HL-60 (cell line): Measurements from ENCODE around the gene ARMH4.

Experiments used
- DNase-seq, 2 experiments: peaks; one replicate each; pipeline ENCODE4 v3.0.0-alpha.2; 2010 to 2020; ENCODE audit warnings: low read depth in 1 of 2, low spot score in 1 of 2
- H3K27ac ChIP-seq: fragments of 250-450 bp; sonication (Bioruptor Pico); replicated peaks from 2 replicates; pipeline ENCODE4 v1.5.1; 2020; ENCODE audit warnings: mild to moderate bottlenecking, moderate library complexity
- H3K27me3 ChIP-seq: fragments of 250-450 bp; sonication (Bioruptor Pico); 2 replicates; pipeline ENCODE4 v1.5.1; 2021; ENCODE audit warnings: mild to moderate bottlenecking, moderate library complexity; ENCODE audit not compliant: insufficient read depth, poor library complexity, severe bottlenecking
- H3K4me3 ChIP-seq: replicated peaks from 2 replicates; pipeline ENCODE4 v1.5.1; 2011; ENCODE audit warnings: mild to moderate bottlenecking, control low read depth, low read length; ENCODE audit not compliant: insufficient read depth
- GABPA ChIP-seq: IDR thresholded peaks from 2 replicates; pipeline ENCODE4 v1.6.1; 2012; ENCODE audit warnings: low read depth
- POLR2AphosphoS5 ChIP-seq: IDR thresholded peaks from 2 replicates; pipeline ENCODE4 v1.6.1; 2012; ENCODE audit warnings: low read depth
- SPI1 ChIP-seq: IDR thresholded peaks from 2 replicates; pipeline ENCODE4 v1.6.1; 2012; ENCODE audit warnings: low read depth, mild to moderate bottlenecking, borderline replicate concordance
- TF ChIP-seq, protein P1 (sequence below): IDR thresholded peaks from 2 replicates; pipeline ENCODE4 v1.6.1; 2012; ENCODE audit warnings: low read depth; ENCODE audit not compliant: insufficient replicate concordance
- TF ChIP-seq, protein P2 (sequence below): IDR thresholded peaks from one replicate; pipeline ENCODE4 v1.5.1; 2011; ENCODE audit warnings: low read length, control low read depth, inconsistent platforms; ENCODE audit not compliant: insufficient read depth

ARMH4 gene

DNA sequence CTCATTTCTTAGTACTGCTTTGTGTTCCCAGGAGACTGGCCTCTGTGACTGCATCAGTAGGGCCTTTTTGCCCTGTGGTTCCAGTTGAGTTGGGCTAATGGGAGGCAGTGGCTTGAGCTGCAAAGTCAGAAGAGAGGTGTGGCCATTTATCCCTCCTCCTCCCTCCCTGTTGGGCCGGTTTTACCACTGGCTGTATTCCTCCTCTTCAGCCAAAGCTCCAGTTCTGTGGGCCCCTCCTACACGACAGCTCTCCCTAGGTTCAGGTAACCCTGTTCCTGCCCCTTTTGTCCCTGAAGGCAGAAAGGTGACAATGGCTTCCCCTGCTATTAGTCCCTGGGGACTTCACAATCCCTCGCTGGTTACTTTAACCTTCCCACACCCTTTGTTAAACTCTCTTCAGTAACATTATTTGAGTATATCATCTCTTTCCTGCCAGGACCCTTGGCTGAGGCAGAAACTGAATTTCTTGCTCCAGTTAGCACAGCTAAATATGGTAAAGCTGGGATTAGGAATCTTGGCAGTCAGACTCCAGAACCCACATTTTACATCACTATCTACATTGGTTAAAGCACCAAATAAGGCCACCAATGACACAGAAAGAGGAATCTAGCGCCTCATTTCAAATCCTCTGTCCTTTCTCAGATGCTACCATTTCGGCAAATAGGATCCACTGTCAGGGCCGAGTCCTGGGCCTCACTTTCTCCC, 164.3 kb downstream of the ARMH4 start:
- TF ChIP-seq GABPA (no peak), SPI1 (no peak), POLR2AphosphoS5 (no peak)
- TF ChIP-seq, protein P1, sequence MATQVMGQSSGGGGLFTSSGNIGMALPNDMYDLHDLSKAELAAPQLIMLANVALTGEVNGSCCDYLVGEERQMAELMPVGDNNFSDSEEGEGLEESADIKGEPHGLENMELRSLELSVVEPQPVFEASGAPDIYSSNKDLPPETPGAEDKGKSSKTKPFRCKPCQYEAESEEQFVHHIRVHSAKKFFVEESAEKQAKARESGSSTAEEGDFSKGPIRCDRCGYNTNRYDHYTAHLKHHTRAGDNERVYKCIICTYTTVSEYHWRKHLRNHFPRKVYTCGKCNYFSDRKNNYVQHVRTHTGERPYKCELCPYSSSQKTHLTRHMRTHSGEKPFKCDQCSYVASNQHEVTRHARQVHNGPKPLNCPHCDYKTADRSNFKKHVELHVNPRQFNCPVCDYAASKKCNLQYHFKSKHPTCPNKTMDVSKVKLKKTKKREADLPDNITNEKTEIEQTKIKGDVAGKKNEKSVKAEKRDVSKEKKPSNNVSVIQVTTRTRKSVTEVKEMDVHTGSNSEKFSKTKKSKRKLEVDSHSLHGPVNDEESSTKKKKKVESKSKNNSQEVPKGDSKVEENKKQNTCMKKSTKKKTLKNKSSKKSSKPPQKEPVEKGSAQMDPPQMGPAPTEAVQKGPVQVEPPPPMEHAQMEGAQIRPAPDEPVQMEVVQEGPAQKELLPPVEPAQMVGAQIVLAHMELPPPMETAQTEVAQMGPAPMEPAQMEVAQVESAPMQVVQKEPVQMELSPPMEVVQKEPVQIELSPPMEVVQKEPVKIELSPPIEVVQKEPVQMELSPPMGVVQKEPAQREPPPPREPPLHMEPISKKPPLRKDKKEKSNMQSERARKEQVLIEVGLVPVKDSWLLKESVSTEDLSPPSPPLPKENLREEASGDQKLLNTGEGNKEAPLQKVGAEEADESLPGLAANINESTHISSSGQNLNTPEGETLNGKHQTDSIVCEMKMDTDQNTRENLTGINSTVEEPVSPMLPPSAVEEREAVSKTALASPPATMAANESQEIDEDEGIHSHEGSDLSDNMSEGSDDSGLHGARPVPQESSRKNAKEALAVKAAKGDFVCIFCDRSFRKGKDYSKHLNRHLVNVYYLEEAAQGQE = no peak
- TF ChIP-seq, protein P2, sequence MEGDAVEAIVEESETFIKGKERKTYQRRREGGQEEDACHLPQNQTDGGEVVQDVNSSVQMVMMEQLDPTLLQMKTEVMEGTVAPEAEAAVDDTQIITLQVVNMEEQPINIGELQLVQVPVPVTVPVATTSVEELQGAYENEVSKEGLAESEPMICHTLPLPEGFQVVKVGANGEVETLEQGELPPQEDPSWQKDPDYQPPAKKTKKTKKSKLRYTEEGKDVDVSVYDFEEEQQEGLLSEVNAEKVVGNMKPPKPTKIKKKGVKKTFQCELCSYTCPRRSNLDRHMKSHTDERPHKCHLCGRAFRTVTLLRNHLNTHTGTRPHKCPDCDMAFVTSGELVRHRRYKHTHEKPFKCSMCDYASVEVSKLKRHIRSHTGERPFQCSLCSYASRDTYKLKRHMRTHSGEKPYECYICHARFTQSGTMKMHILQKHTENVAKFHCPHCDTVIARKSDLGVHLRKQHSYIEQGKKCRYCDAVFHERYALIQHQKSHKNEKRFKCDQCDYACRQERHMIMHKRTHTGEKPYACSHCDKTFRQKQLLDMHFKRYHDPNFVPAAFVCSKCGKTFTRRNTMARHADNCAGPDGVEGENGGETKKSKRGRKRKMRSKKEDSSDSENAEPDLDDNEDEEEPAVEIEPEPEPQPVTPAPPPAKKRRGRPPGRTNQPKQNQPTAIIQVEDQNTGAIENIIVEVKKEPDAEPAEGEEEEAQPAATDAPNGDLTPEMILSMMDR = no peak
- H3K27me3 ChIP-seq = peaks cover 2% of the 10 kb centered on the region
- H3K27ac ChIP-seq = no peak overlapping the region
- H3K4me3 ChIP-seq = no peak overlapping the region
- no peak for DNase-seq

DNA sequence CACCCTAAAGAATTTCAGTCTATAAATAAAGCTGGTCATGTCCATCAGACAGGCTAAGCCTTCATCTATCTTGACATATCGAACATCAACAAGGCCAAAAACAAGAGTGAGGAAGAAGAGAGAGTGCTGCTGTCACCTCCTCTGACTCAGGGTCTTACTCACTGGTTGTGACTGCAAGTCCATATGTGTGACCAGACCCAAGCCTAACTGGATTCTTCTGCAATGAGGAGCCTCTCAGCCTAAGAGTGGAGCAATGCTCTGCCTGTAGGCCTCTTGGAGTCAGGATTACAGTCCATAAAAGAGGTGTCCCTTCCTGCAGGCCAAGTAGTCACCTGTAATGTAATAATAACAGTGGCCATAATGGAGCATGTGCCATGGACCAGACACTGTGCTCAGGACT, 165.0 kb downstream of the ARMH4 start:
- H3K27ac ChIP-seq = no peak overlapping the region
- DNase-seq = no peak
- TF ChIP-seq, protein P2 = no peak
- TF ChIP-seq, protein P1 = no peak
- H3K27me3 ChIP-seq = peaks cover 2% of the 10 kb centered on the region
- H3K4me3 ChIP-seq = no peak overlapping the region

DNA sequence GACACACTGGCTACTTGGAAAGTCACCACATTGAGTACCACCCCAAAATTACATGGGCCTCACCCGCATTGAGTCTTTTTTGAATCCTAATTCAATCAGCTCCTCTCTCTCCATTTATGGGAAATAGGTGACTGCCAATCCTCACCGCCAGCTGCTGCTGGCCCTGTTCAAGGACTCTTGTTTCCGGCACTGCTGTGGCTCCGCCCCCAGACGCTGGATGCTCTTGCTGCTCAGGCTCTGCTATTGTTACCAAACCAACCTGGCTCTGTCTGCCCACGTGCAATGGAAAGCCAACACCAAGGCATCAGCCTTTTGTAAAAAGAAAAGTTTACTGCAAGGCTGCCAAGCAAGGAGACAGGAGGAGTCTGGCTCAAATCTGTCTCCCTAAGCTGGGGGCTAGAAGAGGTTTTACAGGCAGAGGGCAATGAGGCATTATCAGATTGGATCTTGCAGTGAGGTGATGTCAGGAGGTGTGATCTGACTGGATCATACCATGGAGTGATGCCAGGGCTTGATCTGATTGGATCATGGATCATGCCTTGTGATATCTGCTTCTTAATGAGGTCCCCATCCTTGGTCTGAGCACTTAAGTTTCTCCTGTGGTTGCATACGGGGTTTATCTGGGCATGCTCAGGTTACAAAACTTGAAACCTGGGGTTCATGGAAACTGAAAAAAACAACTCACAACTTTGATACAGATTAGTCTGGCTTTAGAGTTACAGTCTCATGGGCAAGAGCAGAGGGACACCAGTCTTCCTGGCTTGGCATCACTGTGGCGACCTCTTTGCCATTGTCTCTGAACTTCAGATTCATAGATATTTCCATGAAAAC, 169.0 kb downstream of the ARMH4 start:
- TF ChIP-seq, protein P2 = no peak
- TF ChIP-seq, protein P1 = no peak
- TF ChIP-seq GABPA = no peak
- no peak for TF ChIP-seq SPI1
- TF ChIP-seq POLR2AphosphoS5 = no peak
- DNase-seq = no peak
- H3K27me3 ChIP-seq = peaks cover 2% of the 10 kb centered on the region
- no peak overlapping the region for H3K27ac ChIP-seq
- no peak overlapping the region for H3K4me3 ChIP-seq
